Thoracic aorta (tissue), 2 donors: ENCODE measurements around the gene SLC18B1. TPM values are rescaled to one million over a fixed set of nuclear protein-coding genes. Genes with fewer than 3 reads are reported as not detected.
A peak's percentile ranks its signal among the peaks of the same experiment; 100 is the strongest.

Source experiments
- ATAC-seq: fragments of 150-250 bp; one replicate; pipeline ENCODE4 v1.8.0; 2017; ENCODE audit warnings: low read depth; ENCODE audit not compliant: insufficient number of reproducible peaks, low FRiP score
- DNase-seq: peaks from one replicate; pipeline ENCODE4 v3.0.0-alpha.2; 2020; ENCODE audit warnings: low spot score
- H3K27ac ChIP-seq, 2 donors: fragments of 200-600 bp; sonication (generic); 1 replicate in 1 of 2; 2 replicates in 1 of 2; pipeline ENCODE4 v1.5.1; 2016; ENCODE audit warnings: mild to moderate bottlenecking in 2 of 2, moderate library complexity in 2 of 2
- H3K27me3 ChIP-seq: fragments of 200-600 bp; sonication (generic); replicated peaks from 2 replicates; pipeline ENCODE4 v1.6.0; 2016; ENCODE audit warnings: mild to moderate bottlenecking; ENCODE audit not compliant: insufficient read depth
- H3K36me3 ChIP-seq: fragments of 200-600 bp; sonication (generic); one replicate; pipeline ENCODE4 v1.5.1; 2016
- H3K4me1 ChIP-seq, 2 donors: fragments of 200-600 bp; sonication (generic); 1 replicate in 1 of 2; 2 replicates in 1 of 2; pipeline versions ENCODE4 v1.5.1 to v1.6.0; 2016; ENCODE audit warnings: low read depth in 2 of 2, mild to moderate bottlenecking in 1 of 2; ENCODE audit not compliant: control insufficient read depth in 1 of 2
- H3K4me3 ChIP-seq: fragments of 200-600 bp; sonication (generic); 2 replicates; pipeline ENCODE4 v1.5.1; 2016; ENCODE audit warnings: mild to moderate bottlenecking
- H3K9me3 ChIP-seq: fragments of 200-600 bp; sonication (generic); 2 replicates; pipeline ENCODE4 v1.5.1; 2016
- total RNA-seq, 2 donors: library from RNA; depleted of rRNA; stranded (reverse); fragments of >200 nt; gene quantifications; one replicate each; pipeline versions ENCODE4 v1.1.0 to v1.2.3, GENCODE V29; 2016
- TF ChIP-seq, protein P1 (sequence below): fragments of 200-600 bp; sonication (generic); IDR thresholded peaks from one replicate; pipeline ENCODE4 v1.5.1; 2019; ENCODE audit warnings: antibody characterized with exemption

The SLC18B1 gene
- total RNA-seq, 2 donors from 2014 or later, result 3.9 to 6.1 TPM

DNA sequence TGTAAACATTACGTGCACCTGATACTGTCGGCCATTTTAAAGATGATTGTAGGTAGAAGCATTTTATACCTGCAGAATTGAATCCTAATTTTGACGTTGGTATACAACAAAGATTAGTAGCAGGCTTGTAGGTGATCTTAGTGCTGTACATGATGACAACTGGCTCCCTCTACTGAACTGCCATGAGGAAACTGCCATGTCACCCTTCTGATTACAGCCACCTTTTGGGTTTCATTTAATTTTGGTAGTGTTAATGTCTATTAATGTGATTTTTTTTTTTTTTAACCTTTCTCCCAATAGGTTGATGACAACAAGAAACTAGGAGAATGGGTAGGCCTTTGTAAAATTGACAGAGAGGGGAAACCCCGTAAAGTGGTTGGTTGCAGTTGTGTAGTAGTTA is 18.2 kb upstream of the SLC18B1 start:
- H3K4me1 ChIP-seq, result peaks cover 24 to 31% of the 10 kb centered on the region in 2 donors
- no peak overlapping the region for H3K27ac ChIP-seq
- H3K4me3 ChIP-seq, result no peak overlapping the region
- TF ChIP-seq, protein P1, sequence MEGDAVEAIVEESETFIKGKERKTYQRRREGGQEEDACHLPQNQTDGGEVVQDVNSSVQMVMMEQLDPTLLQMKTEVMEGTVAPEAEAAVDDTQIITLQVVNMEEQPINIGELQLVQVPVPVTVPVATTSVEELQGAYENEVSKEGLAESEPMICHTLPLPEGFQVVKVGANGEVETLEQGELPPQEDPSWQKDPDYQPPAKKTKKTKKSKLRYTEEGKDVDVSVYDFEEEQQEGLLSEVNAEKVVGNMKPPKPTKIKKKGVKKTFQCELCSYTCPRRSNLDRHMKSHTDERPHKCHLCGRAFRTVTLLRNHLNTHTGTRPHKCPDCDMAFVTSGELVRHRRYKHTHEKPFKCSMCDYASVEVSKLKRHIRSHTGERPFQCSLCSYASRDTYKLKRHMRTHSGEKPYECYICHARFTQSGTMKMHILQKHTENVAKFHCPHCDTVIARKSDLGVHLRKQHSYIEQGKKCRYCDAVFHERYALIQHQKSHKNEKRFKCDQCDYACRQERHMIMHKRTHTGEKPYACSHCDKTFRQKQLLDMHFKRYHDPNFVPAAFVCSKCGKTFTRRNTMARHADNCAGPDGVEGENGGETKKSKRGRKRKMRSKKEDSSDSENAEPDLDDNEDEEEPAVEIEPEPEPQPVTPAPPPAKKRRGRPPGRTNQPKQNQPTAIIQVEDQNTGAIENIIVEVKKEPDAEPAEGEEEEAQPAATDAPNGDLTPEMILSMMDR, result no peak
- H3K36me3 ChIP-seq, result peaks cover 28% of the 10 kb centered on the region
- no peak for DNase-seq
- no peaks in the 10 kb centered on the region for H3K9me3 ChIP-seq
- ATAC-seq, result no peak
- H3K27me3 ChIP-seq, result no peaks in the 10 kb centered on the region

DNA sequence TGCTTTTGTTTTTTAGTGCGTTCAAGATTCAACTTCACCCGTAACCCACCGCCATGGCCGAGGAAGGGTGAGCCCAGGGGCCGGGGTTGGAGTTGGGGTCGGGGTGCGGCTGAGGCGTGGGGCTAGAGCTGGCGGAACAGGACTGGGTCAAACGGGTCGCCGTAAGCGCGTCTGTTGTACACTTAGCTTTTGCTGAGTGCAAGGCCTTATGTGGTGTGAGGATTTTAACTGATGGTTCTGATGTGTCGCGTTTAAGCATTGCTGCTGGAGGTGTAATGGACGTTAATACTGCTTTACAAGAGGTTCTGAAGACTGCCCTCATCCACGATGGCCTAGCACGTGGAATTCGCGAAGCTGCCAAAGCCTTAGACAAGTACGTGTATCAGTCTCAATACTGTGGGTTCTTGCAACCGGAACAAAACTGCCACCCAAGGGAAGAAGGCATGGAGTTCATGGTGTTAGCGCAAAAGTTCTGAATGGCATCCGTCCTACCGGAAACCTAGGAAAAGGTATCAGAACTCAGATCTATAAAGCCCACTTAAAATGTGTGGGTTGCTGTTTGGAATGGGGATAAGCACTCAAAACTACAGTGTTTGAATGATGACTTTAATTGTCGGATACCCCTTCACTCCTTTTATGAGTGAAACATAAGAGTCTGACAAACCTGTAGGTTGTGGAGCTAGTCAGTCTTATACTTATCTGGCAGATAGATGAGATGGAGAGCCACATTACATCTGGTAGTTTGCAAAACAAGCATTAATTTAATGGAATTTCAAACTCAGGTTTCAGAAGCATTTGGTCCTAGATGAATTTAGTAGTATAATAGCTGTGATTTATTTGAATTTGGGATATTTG is 16.5 kb upstream of the SLC18B1 start:
- Histone ChIP-seq H3K36me3 (peaks cover 28% of the 10 kb centered on the region), H3K27ac (peak overlapping the region; percentile 73), H3K4me1 (peaks cover 24 to 31% of the 10 kb centered on the region in 2 donors), H3K27me3 (no peaks in the 10 kb centered on the region), H3K9me3 (no peaks in the 10 kb centered on the region), H3K4me3 (peak overlapping the region; percentile 83)
- TF ChIP-seq, protein P1, result no peak
- no peak for DNase-seq
- ATAC-seq, result no peak

DNA sequence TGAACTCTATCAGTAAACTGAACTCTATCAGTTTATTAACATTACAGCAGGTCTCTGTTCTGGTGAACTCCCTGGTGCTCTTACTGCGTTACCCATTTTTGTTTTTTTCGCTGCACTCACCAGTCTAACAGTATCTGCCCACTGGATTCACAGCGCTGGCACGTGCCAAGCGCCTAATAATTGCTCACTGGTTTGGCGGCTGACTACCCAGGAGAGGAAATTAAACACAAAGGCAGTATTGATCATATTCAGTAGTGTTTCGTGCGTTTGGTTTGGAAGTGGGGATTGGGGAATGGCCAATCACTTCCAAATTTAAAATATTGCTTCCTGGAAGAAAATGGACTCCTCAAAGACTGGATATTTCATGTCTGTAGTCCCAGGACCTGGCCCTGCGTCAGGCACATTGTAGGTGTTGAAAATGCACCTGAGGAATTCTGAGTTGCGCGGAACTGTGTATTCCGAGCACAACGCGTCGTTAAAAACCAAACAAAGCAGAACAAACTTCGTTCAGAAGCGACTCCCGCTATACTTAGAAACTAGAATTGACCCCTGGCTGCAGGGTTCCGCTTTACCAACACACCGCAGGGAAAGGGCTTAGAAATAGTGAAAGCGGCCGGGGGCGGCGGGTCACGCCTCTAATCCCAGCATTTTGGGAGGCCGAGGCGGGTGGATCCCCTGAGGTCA is 14.9 kb upstream of the SLC18B1 start:
- DNase-seq, result no peak
- ATAC-seq, result no peak
- H3K36me3 ChIP-seq, result peaks cover 21% of the 10 kb centered on the region

DNA sequence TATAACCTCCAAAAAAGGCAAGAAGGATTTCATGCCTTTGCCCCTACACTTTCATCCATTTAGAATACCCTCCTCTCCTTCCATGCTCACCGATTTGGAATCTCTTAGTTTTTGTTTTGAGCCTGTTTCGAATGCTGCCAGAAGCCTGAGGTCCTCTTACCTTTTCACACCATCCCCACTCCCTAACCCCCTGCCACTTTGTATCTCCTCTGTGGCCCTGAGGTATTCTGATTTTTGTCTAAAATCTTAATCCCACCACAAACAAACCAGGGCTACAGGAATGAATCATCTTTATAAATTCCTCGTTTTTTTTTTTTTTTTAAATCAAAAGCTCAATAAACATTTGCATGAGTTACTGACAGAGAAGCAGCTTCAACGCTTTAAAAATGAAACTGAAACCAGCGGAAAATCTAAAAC is 14.3 kb upstream of the SLC18B1 start:
- H3K9me3 ChIP-seq, result no peaks in the 10 kb centered on the region
- TF ChIP-seq, protein P1, result no peak
- no peaks in the 10 kb centered on the region for H3K27me3 ChIP-seq
- H3K4me1 ChIP-seq, result peaks cover 24 to 31% of the 10 kb centered on the region in 2 donors
- H3K4me3 ChIP-seq, result peak overlapping the region; percentile 83
- no peak for DNase-seq
- peak overlapping the region; percentile 66 to 70 for H3K27ac ChIP-seq
- ATAC-seq, result no peak
- peaks cover 16% of the 10 kb centered on the region for H3K36me3 ChIP-seq

More for the DNA sequence above, 14.9 kb upstream of the SLC18B1 start:
- H3K4me3 ChIP-seq, result peak overlapping the region; percentile 83
- H3K4me1 ChIP-seq, result peaks cover 24 to 31% of the 10 kb centered on the region in 2 donors
- H3K9me3 ChIP-seq, result no peaks in the 10 kb centered on the region
- TF ChIP-seq, protein P1, result no peak
- peak overlapping the region; percentile 66 to 70 for H3K27ac ChIP-seq
- H3K27me3 ChIP-seq, result no peaks in the 10 kb centered on the region

DNA sequence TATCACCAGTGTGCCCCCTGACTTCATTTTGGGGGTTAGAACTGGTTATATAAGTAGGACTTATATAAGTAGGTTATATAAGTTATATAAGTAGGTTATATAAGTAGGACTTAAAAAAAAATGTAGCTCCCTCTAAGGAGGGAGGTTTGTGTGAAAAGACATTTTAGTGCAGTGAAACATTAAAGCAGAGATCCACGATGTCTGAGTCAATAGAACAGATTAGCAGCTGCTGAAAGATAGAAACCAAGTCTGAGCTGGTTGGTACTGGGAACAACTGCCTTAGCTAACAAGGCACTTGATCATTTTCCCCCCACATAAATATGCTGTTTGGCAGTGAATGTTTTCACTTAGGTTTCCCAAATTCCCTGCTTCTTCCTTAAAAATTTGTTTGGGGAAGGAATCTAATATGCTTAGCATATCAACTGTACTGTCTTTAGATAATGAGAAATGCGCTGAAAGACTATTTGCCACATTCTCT is 13.9 kb upstream of the SLC18B1 start:
- H3K27ac ChIP-seq, result peak overlapping the region; percentile 66 to 70
- TF ChIP-seq, protein P1, result no peak
- no peak for ATAC-seq
- peaks cover 24 to 29% of the 10 kb centered on the region in 2 donors for H3K4me1 ChIP-seq
- no peaks in the 10 kb centered on the region for H3K9me3 ChIP-seq
- no peaks in the 10 kb centered on the region for H3K27me3 ChIP-seq
- peak overlapping the region; percentile 83 for H3K4me3 ChIP-seq
- peaks cover 12% of the 10 kb centered on the region for H3K36me3 ChIP-seq
- no peak for DNase-seq
